H1 (cell line): ENCODE measurements around the gene DDX56. TPM values are rescaled to one million over a fixed set of nuclear protein-coding genes. Genes with fewer than 3 reads are reported as not detected.

Experiments
- CTCF ChIA-PET: fragments of 300-600 bp; sonication (Branson Sonifier 250); formaldehyde crosslinking; loops from one replicate; lab custom pipeline; 2021; ENCODE audit not compliant: partially characterized antibody; lab: Charles Lee
- POLR2A ChIA-PET: fragments of 300-600 bp; sonication (Branson Sonifier 250); formaldehyde crosslinking; loops from one replicate; lab custom pipeline; 2021; ENCODE audit warnings: inconsistent platforms; ENCODE audit not compliant: partially characterized antibody; lab: Charles Lee
- DNase-seq, 2 experiments: peaks; one replicate each; pipeline versions ENCODE4 v3.0.0 to v3.0.0-alpha.2; 2010 to 2022; ENCODE audit warnings: low spot score in 2 of 2, low read depth in 1 of 2, mixed read lengths in 1 of 2
- FAIRE-seq: peaks from 2 replicates; lab custom pipeline; 2011; peaks lifted over from hg19 to GRCh38; lab: Jason Lieb, UNC
- H2AFZ ChIP-seq: 2 replicates; pipeline ENCODE4 v1.8.1; 2012; ENCODE audit warnings: low read length, inconsistent platforms
- H2AK5ac ChIP-seq: 2 replicates; pipeline ENCODE4 v1.6.1; 2013; ENCODE audit warnings: low read depth, low read length
- H2BK120ac ChIP-seq: replicated peaks from 2 replicates; pipeline ENCODE3; 2013; ENCODE audit warnings: low read depth, low read length, inconsistent platforms
- H2BK12ac ChIP-seq: 2 replicates; pipeline ENCODE4 v1.6.1; 2013; ENCODE audit warnings: low read depth, low read length
- H2BK15ac ChIP-seq: 2 replicates; pipeline ENCODE4 v1.6.1; 2013; ENCODE audit warnings: low read length
- H2BK20ac ChIP-seq: 2 replicates; pipeline ENCODE4 v1.6.1; 2013; ENCODE audit warnings: low read length
- H2BK5ac ChIP-seq: 2 replicates; pipeline ENCODE4 v1.6.1; 2013; ENCODE audit warnings: low read depth, low read length
- H3K14ac ChIP-seq: 2 replicates; pipeline ENCODE4 v1.6.1; 2013; ENCODE audit warnings: inconsistent platforms; ENCODE audit not compliant: insufficient read length
- H3K18ac ChIP-seq: 2 replicates; pipeline ENCODE4 v1.6.1; 2013; ENCODE audit warnings: low read length; ENCODE audit errors: extremely low read depth
- H3K23ac ChIP-seq: 2 replicates; pipeline ENCODE4 v1.6.1; 2013; ENCODE audit warnings: inconsistent platforms; ENCODE audit not compliant: insufficient read length
- H3K23me2 ChIP-seq: 2 replicates; pipeline ENCODE4 v1.6.1; 2013; ENCODE audit warnings: low read depth, low read length
- H3K27ac ChIP-seq: 2 replicates; pipeline ENCODE4 v1.6.1; 2011; ENCODE audit warnings: low read depth, low read length, inconsistent platforms
- H3K27me3 ChIP-seq, 4 experiments: replicated peaks in 1 of 4; 1 replicate in 1 of 4; 2 replicates in 3 of 4; pipeline versions ENCODE4 v1.6.1 to v1.8.1; 2011 to 2013; ENCODE audit warnings: low read length in 3 of 4, mild to moderate bottlenecking in 3 of 4, inconsistent platforms in 2 of 4, mixed read lengths in 2 of 4, moderate library complexity in 1 of 4; ENCODE audit not compliant: control insufficient read depth in 3 of 4, insufficient read depth in 3 of 4; ENCODE audit errors: extremely low read depth in 1 of 4
- H3K36me3 ChIP-seq, 4 experiments: 2 replicates each; pipeline versions ENCODE4 v1.6.1 to v1.8.1; 2011 to 2013; ENCODE audit warnings: mild to moderate bottlenecking in 4 of 4, low read length in 3 of 4, moderate library complexity in 2 of 4, control low read depth in 1 of 4, inconsistent platforms in 1 of 4; ENCODE audit not compliant: insufficient read depth in 4 of 4, control insufficient read depth in 2 of 4
- H3K4ac ChIP-seq: replicated peaks from 2 replicates; pipeline ENCODE3; 2013; ENCODE audit warnings: low read length, low read depth, mixed read lengths, inconsistent platforms; ENCODE audit not compliant: insufficient read length
- H3K4me1 ChIP-seq, 4 experiments: replicated peaks in 1 of 4; 1 replicate in 1 of 4; 2 replicates in 3 of 4; pipeline versions ENCODE4 v1.6.1 to v1.8.1; 2011 to 2013; ENCODE audit warnings: low read length in 3 of 4, inconsistent platforms in 2 of 4, mixed read lengths in 1 of 4; ENCODE audit not compliant: insufficient read depth in 4 of 4, control insufficient read depth in 3 of 4
- H3K4me2 ChIP-seq, 2 experiments: 2 replicates each; pipeline versions ENCODE4 v1.6.1 to v1.8.1; 2011 to 2013; ENCODE audit warnings: low read depth in 2 of 2, low read length in 2 of 2, control low read depth in 1 of 2, inconsistent platforms in 1 of 2, mild to moderate bottlenecking in 1 of 2; ENCODE audit not compliant: insufficient read depth in 1 of 2
- H3K4me3 ChIP-seq, 4 experiments: fragments of 200-600, 300-600 bp in 1 of 4; sonication (generic), shearing (Covaris generic), sonication (Bioruptor Twin) in 1 of 4; 2 replicates each; pipeline versions ENCODE4 v1.5.1 to v1.8.1; 2011 to 2016; ENCODE audit warnings: low read length in 4 of 4, low read depth in 3 of 4, control low read depth in 2 of 4, inconsistent platforms in 2 of 4, mild to moderate bottlenecking in 2 of 4, mixed read lengths in 1 of 4, moderate library complexity in 1 of 4; ENCODE audit not compliant: insufficient read depth in 2 of 4; ENCODE audit errors: extremely low read depth in 1 of 4
- H3K56ac ChIP-seq: replicated peaks from 2 replicates; pipeline ENCODE3; 2013; ENCODE audit warnings: low read depth, mild to moderate bottlenecking, mixed read lengths, low read length, inconsistent platforms; ENCODE audit not compliant: insufficient read length
- H3K79me1 ChIP-seq: 2 replicates; pipeline ENCODE4 v1.6.1; 2013; ENCODE audit warnings: low read depth, low read length, control low read depth
- H3K79me2 ChIP-seq, 2 experiments: 2 replicates each; pipeline versions ENCODE4 v1.6.1 to v1.8.1; 2012 to 2013; ENCODE audit warnings: low read length in 2 of 2, mild to moderate bottlenecking in 2 of 2, inconsistent platforms in 1 of 2; ENCODE audit not compliant: insufficient read depth in 2 of 2, control insufficient read depth in 1 of 2
- H3K9ac ChIP-seq, 4 experiments: replicated peaks in 1 of 4; 1 replicate in 1 of 4; 2 replicates in 3 of 4; pipeline versions ENCODE4 v1.6.1 to v1.8.1; 2011 to 2013; ENCODE audit warnings: low read depth in 3 of 4, low read length in 3 of 4, control low read depth in 2 of 4, mild to moderate bottlenecking in 2 of 4, moderate library complexity in 2 of 4, inconsistent platforms in 1 of 4; ENCODE audit errors: extremely low read depth in 1 of 4
- H3K9me3 ChIP-seq, 2 experiments: 2 replicates each; pipeline versions ENCODE4 v1.6.1 to v1.8.1; 2012 to 2013; ENCODE audit warnings: mild to moderate bottlenecking in 2 of 2, moderate library complexity in 2 of 2, control low read depth in 1 of 2, inconsistent platforms in 1 of 2, low read depth in 1 of 2, low read length in 1 of 2, mixed read lengths in 1 of 2; ENCODE audit not compliant: insufficient read depth in 2 of 2
- H4K20me1 ChIP-seq, 2 experiments: replicated peaks in 1 of 2; 2 replicates each; pipeline versions ENCODE3 to v1.8.1; 2011 to 2013; ENCODE audit warnings: inconsistent platforms in 2 of 2, low read length in 2 of 2, mild to moderate bottlenecking in 1 of 2; ENCODE audit not compliant: insufficient read depth in 2 of 2, control insufficient read depth in 1 of 2
- H4K5ac ChIP-seq: 2 replicates; pipeline ENCODE4 v1.6.1; 2013; ENCODE audit warnings: low read length, low read depth, mixed read lengths, inconsistent platforms; ENCODE audit not compliant: insufficient read length
- H4K8ac ChIP-seq: 2 replicates; pipeline ENCODE4 v1.8.0; 2013; ENCODE audit warnings: mild to moderate bottlenecking, moderate library complexity, low read length, inconsistent platforms; ENCODE audit not compliant: insufficient read depth; ENCODE audit errors: extremely low read depth
- H4K91ac ChIP-seq: replicated peaks from 2 replicates; pipeline ENCODE3; 2013; ENCODE audit warnings: low read length, mixed read lengths, inconsistent platforms; ENCODE audit not compliant: insufficient read length
- JUND ChIP-seq: IDR thresholded peaks from 2 replicates; pipeline ENCODE4 v1.6.1; 2011; ENCODE audit warnings: mild to moderate bottlenecking, improper control_type of control experiment, low read length
- WGBS, 2 experiments: shearing (Covaris generic) in 1 of 2; methylation state at CpG; one replicate each; pipeline versions ENCODE4 v1.1.6 to v1.1.7; 2013 to 2015; ENCODE audit warnings: low lambda C conversion rate in 2 of 2, mixed read lengths in 2 of 2, inconsistent platforms in 1 of 2, low coverage in 1 of 2, missing lambda C conversion rate in 1 of 2; ENCODE audit not compliant: insufficient replicate concordance in 2 of 2, insufficient coverage in 1 of 2, insufficient read length in 1 of 2; ENCODE audit errors: extremely low coverage in 1 of 2, missing lambda C conversion rate in 1 of 2; 5-methylcytosine and 5-hydroxymethylcytosine counted together
- polyA plus RNA-seq, 7 experiments: library from polyadenylated mRNA; depleted of rRNA in 3 of 7; stranded (reverse) in 5 of 7; unstranded in 2 of 7; fragments of >200 nt in 5 of 7; fragments of 200-250 nt in 2 of 7; gene quantifications; 1 replicate in 5 of 7; 2 replicates in 1 of 7; 4 replicates in 1 of 7; pipeline versions ENCODE4 v1.2.1 to v1.2.3, GENCODE V29; 2011 to 2013; ENCODE audit warnings: missing spikeins in 2 of 7, mixed read lengths in 2 of 7
- total RNA-seq: library from RNA; stranded (reverse); fragmentation: NEBNext Ultra II Directional; extraction: Animal tissue kit (Norgen Biotek cat#: 25700); gene quantifications from 2 replicates; pipeline ENCODE4 v1.2.1, GENCODE V29; 2021

The DDX56 gene
- total and polyA plus RNA-seq, 2 of the 8 experiments (the other 6 are each of a cell fraction or from before 2014, with no cell fraction given), result 56.9 to 81.6 TPM

- Histone ChIP-seq H2BK5ac (no peak overlapping the region), H3K27ac (no peak overlapping the region), H3K27me3 (no peaks in the 10 kb centered on the region), H2BK20ac (no peak overlapping the region), H3K4ac (no peak overlapping the region), H2BK15ac (no peak overlapping the region), H4K20me1 (peaks cover 0 to 2% of the 10 kb centered on the region in 2 experiments), H2BK120ac (no peak overlapping the region), H3K79me1 (no peaks in the 10 kb centered on the region), H2AK5ac (no peak overlapping the region), H4K8ac (no peak overlapping the region), H3K18ac (no peak overlapping the region), H4K91ac (no peak overlapping the region), H4K5ac (no peak overlapping the region), H3K23me2 (peaks cover 7% of the 10 kb centered on the region), H3K56ac (no peak overlapping the region), H3K14ac (no peak overlapping the region), H3K36me3 (no peaks in the 10 kb centered on the region), H3K4me1 (peaks cover 0 to 3% (median 1%) of the 10 kb centered on the region in 4 experiments; a peak in 2 of 7 replicates), H3K4me3 (no peak overlapping the region), H2BK12ac (no peak overlapping the region), H2AFZ (no peak overlapping the region), H3K9me3 (no peaks in the 10 kb centered on the region), H3K23ac (no peak overlapping the region), H3K79me2 (peaks cover 0 to 4% of the 10 kb centered on the region in 2 experiments; a peak in 2 of 4 replicates), H3K4me2 (no peak overlapping the region), H3K9ac (no peak overlapping the region)
- no peak for TF ChIP-seq JUND
- no peak for FAIRE-seq
- no peak for DNase-seq
- POLR2A ChIA-PET, result no interaction called here
- 70% methylated on average over 1 of the region's 1 CpG; no CpG with 5 or more reads in 1 of the 2 experiments for WGBS, 2 experiments
- CTCF ChIA-PET, result interaction anchor here (0.7 to 1.2 kb wide), 4 partner anchors 14 to 380 kb away, joined by 3 to 6 read pairs (median 4); no protein-coding TSS in a partner anchor
Measured at GRCh38 chr7:44602576-44602910, 28.8 kb upstream of the DDX56 start.
